K562 (cell line): ENCODE measurements around the gene ZNF747. TPM values are rescaled to one million over a fixed set of nuclear protein-coding genes. Genes with fewer than 3 reads are reported as not detected.

Experiments used
- CXXC5 ChIP-seq: fragments of 250-450 bp; sonication (Bioruptor Pico); IDR thresholded peaks from 2 replicates; pipeline ENCODE4 v1.8.0; 2022; ENCODE audit warnings: inconsistent platforms, mild to moderate bottlenecking, moderate library complexity
- HCFC1 ChIP-seq: IDR thresholded peaks from 2 replicates; pipeline ENCODE4 v1.6.1; 2012; ENCODE audit warnings: low read depth, low read length, improper control_type of control experiment
- NFIC ChIP-seq: fragments of 450-650 bp; IDR thresholded peaks from 2 replicates; pipeline ENCODE4 v1.6.1; 2017; ENCODE audit warnings: mild to moderate bottlenecking, inconsistent platforms
- NRF1 ChIP-seq, 2 experiments: fragments of 450-650 bp; IDR thresholded peaks in 1 of 2; conservative IDR thresholded peaks in 1 of 2; 2 replicates each; pipeline ENCODE4 v1.6.1; 2014; ENCODE audit warnings: mild to moderate bottlenecking in 2 of 2
- RBM22 ChIP-seq: fragments of 200-400 bp; formaldehyde crosslinking; IDR thresholded peaks from 2 replicates; pipeline ENCODE4 v1.6.1; 2018; ENCODE audit warnings: low read length, low read depth; ENCODE audit not compliant: poor library complexity, severe bottlenecking
- SAFB2 ChIP-seq: fragments of 200-400 bp; formaldehyde crosslinking; IDR thresholded peaks from 2 replicates; pipeline ENCODE4 v1.6.1; 2018; ENCODE audit warnings: borderline replicate concordance, low read length, low read depth, moderate library complexity; ENCODE audit not compliant: severe bottlenecking
- SIN3A ChIP-seq, 2 experiments: fragments of 150-350 bp in 1 of 2; IDR thresholded peaks; 2 replicates each; pipeline ENCODE4 v1.6.1; 2011 to 2016; ENCODE audit warnings: borderline replicate concordance in 2 of 2, low read depth in 2 of 2, low read length in 2 of 2, mild to moderate bottlenecking in 2 of 2, moderate library complexity in 2 of 2; ENCODE audit not compliant: control insufficient read depth in 1 of 2
- SP2 ChIP-seq: IDR thresholded peaks from 2 replicates; pipeline ENCODE4 v1.6.1; 2011; ENCODE audit warnings: mild to moderate bottlenecking, low read depth, low read length, moderate library complexity; ENCODE audit not compliant: poor library complexity, severe bottlenecking; ENCODE audit errors: extremely low read depth
- SREBF1 ChIP-seq: fragments of 150-350 bp; IDR thresholded peaks from 2 replicates; pipeline ENCODE4 v1.6.1; 2014; ENCODE audit warnings: antibody characterized with exemption, low read depth, low read length, borderline replicate concordance
- SRSF1 ChIP-seq: fragments of 200-400 bp; formaldehyde crosslinking; IDR thresholded peaks from 2 replicates; pipeline ENCODE4 v1.6.1; 2017; ENCODE audit warnings: mild to moderate bottlenecking, low read depth, low read length, moderate library complexity
- ZNF121 ChIP-seq: sonication (generic); formaldehyde crosslinking; conservative IDR thresholded peaks from 2 replicates; pipeline ENCODE4 v1.8.0; 2022; ENCODE audit warnings: missing genetic modification reagents
- ZNF23 ChIP-seq: fragments of 250-450 bp; sonication (Bioruptor Pico); IDR thresholded peaks from 2 replicates; pipeline ENCODE4 v1.4.0; 2020; ENCODE audit warnings: mild to moderate bottlenecking
- ZNF41 ChIP-seq: fragments of 250-450 bp; sonication (Bioruptor Pico); conservative IDR thresholded peaks from 2 replicates; pipeline ENCODE4 v1.4.0; 2020; ENCODE audit warnings: mild to moderate bottlenecking
- ZNF436 ChIP-seq: fragments of 250-450, 450-650 bp; sonication (Bioruptor Pico); formaldehyde crosslinking; IDR thresholded peaks from 2 replicates; pipeline ENCODE4 v1.7.0; 2020; ENCODE audit warnings: mild to moderate bottlenecking
- ZNF76 ChIP-seq: fragments of 250-450 bp; sonication (Bioruptor Pico); IDR thresholded peaks from 2 replicates; pipeline ENCODE4 v1.4.0; 2020; ENCODE audit warnings: mild to moderate bottlenecking, moderate library complexity, borderline replicate concordance
- ZNF77 ChIP-seq: fragments of 250-450 bp; sonication (Bioruptor Pico); IDR thresholded peaks from 2 replicates; pipeline ENCODE4 v1.5.0; 2020
- polyA plus RNA-seq, 8 experiments: library from polyadenylated mRNA; depleted of rRNA in 4 of 8; stranded (reverse) in 5 of 8; unstranded in 3 of 8; fragments of >200 nt; fragmentation: Nextera tagmentation in 2 of 8; fragmentation: Illumina TruSeq in 1 of 8; extraction: Ambion mirVana in 2 of 8; extraction: Trizol in 1 of 8; gene quantifications; 2 replicates each; pipeline versions ENCODE4 v1.2.1 to v1.2.3, GENCODE V29; 2011 to 2014; ENCODE audit warnings: inconsistent platforms in 1 of 8, missing spikeins in 1 of 8
- total RNA-seq, 7 experiments: library from RNA; depleted of rRNA in 6 of 7; stranded (reverse); fragments of >200 nt in 6 of 7; fragmentation: Illumina TruSeq in 2 of 7; extraction: Trizol in 2 of 7; gene quantifications; 2 replicates each; pipeline versions ENCODE4 v1.2.1 to v1.2.3, GENCODE V29; 2011 to 2021; ENCODE audit warnings: low replicate concordance in 1 of 7
- TF ChIP-seq, protein P1 (sequence below): fragments of 250-450 bp; sonication (Bioruptor Pico); IDR thresholded peaks from 2 replicates; pipeline ENCODE4 v1.4.0; 2020; ENCODE audit warnings: mild to moderate bottlenecking
- TF ChIP-seq, protein P2 (sequence below): fragments of 250-450 bp; sonication (Bioruptor Pico); IDR thresholded peaks from 2 replicates; pipeline ENCODE4 v1.4.0; 2020
- TF ChIP-seq, protein P3 (sequence below): fragments of 250-450 bp; sonication (Bioruptor Pico); IDR thresholded peaks from 2 replicates; pipeline ENCODE4 v1.5.0; 2022; ENCODE audit warnings: mild to moderate bottlenecking

The ZNF747 gene
- total and polyA plus RNA-seq, 9 of the 15 experiments (the other 6 are each of a cell fraction or from before 2014, with no cell fraction given) = 0.14 to 3.3 (median 1.5) TPM

DNA sequence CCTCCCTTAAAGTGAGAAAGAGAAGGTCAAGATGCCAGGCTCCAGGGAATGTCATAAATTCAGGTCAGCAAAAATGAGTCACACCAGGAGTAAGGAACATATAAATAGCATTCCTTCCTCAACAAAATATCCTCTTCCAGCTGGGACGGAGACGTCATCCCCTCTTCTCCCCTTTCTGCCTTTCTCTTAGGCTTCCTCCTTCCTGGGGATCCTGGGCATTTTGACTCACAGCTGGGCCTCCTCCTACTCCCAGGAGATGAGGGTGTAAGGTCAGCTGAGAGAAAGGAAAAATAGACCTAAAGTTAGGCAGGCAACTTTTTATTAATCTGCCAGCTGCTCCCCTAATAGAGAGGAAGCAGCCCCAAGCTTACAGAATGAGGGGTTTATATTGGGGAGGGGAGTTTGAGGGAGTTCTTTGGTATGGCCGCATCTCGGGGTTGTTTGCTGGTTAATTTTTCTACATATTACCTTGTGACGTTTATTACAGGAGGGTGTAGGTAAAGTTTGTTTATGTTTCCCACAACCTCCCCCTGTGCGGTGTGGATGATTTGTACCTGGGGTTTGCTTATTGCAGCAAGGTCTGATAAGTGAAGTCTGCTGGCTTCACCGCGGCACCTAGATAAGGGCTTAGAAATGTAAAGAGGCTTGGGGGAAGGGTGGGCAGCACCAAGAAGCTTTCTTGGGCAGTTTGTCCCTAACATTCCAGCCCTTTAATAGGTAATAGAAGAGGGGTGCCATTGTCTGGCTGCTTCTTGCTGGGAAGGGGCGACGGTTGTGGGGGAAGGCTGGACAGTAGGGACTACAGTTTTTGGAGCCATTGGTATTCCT is 7.1 kb upstream of the ZNF747 start (continued):
- no peak for TF ChIP-seq SP2
- TF ChIP-seq ZNF23 (CRISPR knock-in tag) = no peak
- no peak for TF ChIP-seq SIN3A (IDR thresholded peaks at IDR 0.05; ENCODE audit: borderline replicate concordance in 2 of 2, control insufficient read depth in 1 of 2, low read depth in 2 of 2, low read length in 2 of 2)
- TF ChIP-seq ZNF76 (CRISPR knock-in tag) = no peak
- no peak for TF ChIP-seq SAFB2
- TF ChIP-seq SRSF1 = no peak
- no peak for TF ChIP-seq ZNF77
- TF ChIP-seq HCFC1 = no peak
- TF ChIP-seq, protein P1, sequence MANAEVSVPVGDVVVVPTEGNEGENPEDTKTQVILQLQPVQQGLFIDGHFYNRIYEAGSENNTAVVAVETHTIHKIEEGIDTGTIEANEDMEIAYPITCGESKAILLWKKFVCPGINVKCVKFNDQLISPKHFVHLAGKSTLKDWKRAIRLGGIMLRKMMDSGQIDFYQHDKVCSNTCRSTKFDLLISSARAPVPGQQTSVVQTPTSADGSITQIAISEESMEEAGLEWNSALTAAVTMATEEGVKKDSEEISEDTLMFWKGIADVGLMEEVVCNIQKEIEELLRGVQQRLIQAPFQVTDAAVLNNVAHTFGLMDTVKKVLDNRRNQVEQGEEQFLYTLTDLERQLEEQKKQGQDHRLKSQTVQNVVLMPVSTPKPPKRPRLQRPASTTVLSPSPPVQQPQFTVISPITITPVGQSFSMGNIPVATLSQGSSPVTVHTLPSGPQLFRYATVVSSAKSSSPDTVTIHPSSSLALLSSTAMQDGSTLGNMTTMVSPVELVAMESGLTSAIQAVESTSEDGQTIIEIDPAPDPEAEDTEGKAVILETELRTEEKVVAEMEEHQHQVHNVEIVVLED (CRISPR knock-in tag) = no peak
- TF ChIP-seq SREBF1 = no peak
- no peak for TF ChIP-seq NRF1 (conservative IDR thresholded peaks at IDR 0.05 in 1 of 2, IDR thresholded peaks at IDR 0.05 in 1 of 2)
- TF ChIP-seq ZNF41 (CRISPR knock-in tag) = no peak
- TF ChIP-seq RBM22 = no peak
- TF ChIP-seq NFIC = 0 out of 2 replicates have a peak, but pooled peaks have one; percentile 18
- TF ChIP-seq ZNF436 (CRISPR knock-in tag) = no peak
- TF ChIP-seq ZNF121 = no peak
- TF ChIP-seq CXXC5 = no peak; the same call in 1 of the 2 replicates
- TF ChIP-seq, protein P2, sequence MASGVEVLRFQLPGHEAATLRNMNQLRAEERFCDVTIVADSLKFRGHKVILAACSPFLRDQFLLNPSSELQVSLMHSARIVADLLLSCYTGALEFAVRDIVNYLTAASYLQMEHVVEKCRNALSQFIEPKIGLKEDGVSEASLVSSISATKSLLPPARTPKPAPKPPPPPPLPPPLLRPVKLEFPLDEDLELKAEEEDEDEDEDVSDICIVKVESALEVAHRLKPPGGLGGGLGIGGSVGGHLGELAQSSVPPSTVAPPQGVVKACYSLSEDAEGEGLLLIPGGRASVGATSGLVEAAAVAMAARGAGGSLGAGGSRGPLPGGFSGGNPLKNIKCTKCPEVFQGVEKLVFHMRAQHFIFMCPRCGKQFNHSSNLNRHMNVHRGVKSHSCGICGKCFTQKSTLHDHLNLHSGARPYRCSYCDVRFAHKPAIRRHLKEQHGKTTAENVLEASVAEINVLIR = no peak
- TF ChIP-seq, protein P3, sequence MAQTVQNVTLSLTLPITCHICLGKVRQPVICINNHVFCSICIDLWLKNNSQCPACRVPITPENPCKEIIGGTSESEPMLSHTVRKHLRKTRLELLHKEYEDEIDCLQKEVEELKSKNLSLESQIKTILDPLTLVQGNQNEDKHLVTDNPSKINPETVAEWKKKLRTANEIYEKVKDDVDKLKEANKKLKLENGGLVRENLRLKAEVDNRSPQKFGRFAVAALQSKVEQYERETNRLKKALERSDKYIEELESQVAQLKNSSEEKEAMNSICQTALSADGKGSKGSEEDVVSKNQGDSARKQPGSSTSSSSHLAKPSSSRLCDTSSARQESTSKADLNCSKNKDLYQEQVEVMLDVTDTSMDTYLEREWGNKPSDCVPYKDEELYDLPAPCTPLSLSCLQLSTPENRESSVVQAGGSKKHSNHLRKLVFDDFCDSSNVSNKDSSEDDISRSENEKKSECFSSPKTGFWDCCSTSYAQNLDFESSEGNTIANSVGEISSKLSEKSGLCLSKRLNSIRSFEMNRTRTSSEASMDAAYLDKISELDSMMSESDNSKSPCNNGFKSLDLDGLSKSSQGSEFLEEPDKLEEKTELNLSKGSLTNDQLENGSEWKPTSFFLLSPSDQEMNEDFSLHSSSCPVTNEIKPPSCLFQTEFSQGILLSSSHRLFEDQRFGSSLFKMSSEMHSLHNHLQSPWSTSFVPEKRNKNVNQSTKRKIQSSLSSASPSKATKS (CRISPR knock-in tag) = no peak
